SK-N-SH treated with all-trans-retinoic acid at 6 μM for 48 hours (cell line): Measurements from ENCODE around the gene KRTAP1-4.
"Not testable (repeated sequence)": the region's sequence is repeated elsewhere in the genome, so short reads cannot be mapped to it uniquely, and the experiment has no call there.

Experiments used
- ARNTL ChIP-seq: fragments of 450-650 bp; formaldehyde crosslinking; IDR thresholded peaks from 2 replicates; pipeline ENCODE4 v1.5.0; 2020; ENCODE audit warnings: low read depth, mild to moderate bottlenecking, moderate library complexity, borderline replicate concordance
- BACH2 ChIP-seq: fragments of 250-450 bp; sonication (Bioruptor Pico); IDR thresholded peaks from 2 replicates; pipeline ENCODE4 v1.9.0; 2021; ENCODE audit warnings: mild to moderate bottlenecking, borderline replicate concordance
- CSDC2 ChIP-seq: fragments of 250-450 bp; sonication (Bioruptor Pico); IDR thresholded peaks from 2 replicates; pipeline ENCODE4 v1.5.0; 2020; ENCODE audit warnings: mild to moderate bottlenecking, moderate library complexity
- GLIS3 ChIP-seq: fragments of 250-450 bp; sonication (Bioruptor Pico); IDR thresholded peaks from 2 replicates; pipeline ENCODE4 v1.5.0; 2020; ENCODE audit warnings: mild to moderate bottlenecking, moderate library complexity
- ISL1 ChIP-seq: fragments of 250-450 bp; sonication (Bioruptor Pico); IDR thresholded peaks from 2 replicates; pipeline ENCODE4 v2.1.2; 2022; ENCODE audit warnings: mild to moderate bottlenecking, moderate library complexity
- OSR1 ChIP-seq: fragments of 250-450 bp; sonication (Bioruptor Pico); IDR thresholded peaks from 2 replicates; pipeline ENCODE4 v1.8.0; 2022; ENCODE audit warnings: moderate library complexity, mild to moderate bottlenecking, inconsistent platforms
- PATZ1 ChIP-seq: fragments of 250-450 bp; sonication (Bioruptor Pico); IDR thresholded peaks from 2 replicates; pipeline ENCODE4 v1.8.0; 2020; ENCODE audit warnings: mild to moderate bottlenecking, moderate library complexity, borderline replicate concordance
- PPARA ChIP-seq: fragments of 250-450 bp; sonication (Bioruptor Pico); IDR thresholded peaks from 2 replicates; pipeline ENCODE4 v1.5.0; 2020; ENCODE audit warnings: mild to moderate bottlenecking, borderline replicate concordance
- RARB ChIP-seq: fragments of 250-450 bp; sonication (Bioruptor Pico); IDR thresholded peaks from 2 replicates; pipeline ENCODE4 v1.8.0; 2021; ENCODE audit warnings: mild to moderate bottlenecking, moderate library complexity
- TSHZ2 ChIP-seq: fragments of 250-450 bp; sonication (Bioruptor Pico); IDR thresholded peaks from 2 replicates; pipeline ENCODE4 v1.5.0; 2020; ENCODE audit warnings: mild to moderate bottlenecking, moderate library complexity
- ZC3H10 ChIP-seq: fragments of 250-450 bp; sonication (Bioruptor Pico); IDR thresholded peaks from 2 replicates; pipeline ENCODE4 v1.5.1; 2021; ENCODE audit warnings: mild to moderate bottlenecking, moderate library complexity
- ZNF8 ChIP-seq: fragments of 450-650 bp; formaldehyde crosslinking; IDR thresholded peaks from 2 replicates; pipeline ENCODE4 v1.5.0; 2020; ENCODE audit warnings: mild to moderate bottlenecking, moderate library complexity
- TF ChIP-seq, protein P1 (sequence below): fragments of 250-450 bp; sonication (Bioruptor Pico); IDR thresholded peaks from 2 replicates; pipeline ENCODE4 v1.8.0; 2021; ENCODE audit warnings: low read depth, mild to moderate bottlenecking, moderate library complexity, borderline replicate concordance
- TF ChIP-seq, protein P2 (sequence below): fragments of 250-450 bp; sonication (Bioruptor Pico); IDR thresholded peaks from 2 replicates; pipeline ENCODE4 v1.5.1; 2021; ENCODE audit warnings: mild to moderate bottlenecking, moderate library complexity

- not testable (repeated sequence) for TF ChIP-seq ZNF8 (CRISPR knock-in tag); CSDC2 (CRISPR knock-in tag); PPARA (CRISPR knock-in tag); ZC3H10 (CRISPR knock-in tag); ARNTL (CRISPR knock-in tag); OSR1 (CRISPR knock-in tag); PATZ1 (CRISPR knock-in tag); RARB (CRISPR knock-in tag); GLIS3 (CRISPR knock-in tag); TSHZ2; BACH2 (CRISPR knock-in tag); ISL1 (CRISPR knock-in tag)
- TF ChIP-seq, protein P1, sequence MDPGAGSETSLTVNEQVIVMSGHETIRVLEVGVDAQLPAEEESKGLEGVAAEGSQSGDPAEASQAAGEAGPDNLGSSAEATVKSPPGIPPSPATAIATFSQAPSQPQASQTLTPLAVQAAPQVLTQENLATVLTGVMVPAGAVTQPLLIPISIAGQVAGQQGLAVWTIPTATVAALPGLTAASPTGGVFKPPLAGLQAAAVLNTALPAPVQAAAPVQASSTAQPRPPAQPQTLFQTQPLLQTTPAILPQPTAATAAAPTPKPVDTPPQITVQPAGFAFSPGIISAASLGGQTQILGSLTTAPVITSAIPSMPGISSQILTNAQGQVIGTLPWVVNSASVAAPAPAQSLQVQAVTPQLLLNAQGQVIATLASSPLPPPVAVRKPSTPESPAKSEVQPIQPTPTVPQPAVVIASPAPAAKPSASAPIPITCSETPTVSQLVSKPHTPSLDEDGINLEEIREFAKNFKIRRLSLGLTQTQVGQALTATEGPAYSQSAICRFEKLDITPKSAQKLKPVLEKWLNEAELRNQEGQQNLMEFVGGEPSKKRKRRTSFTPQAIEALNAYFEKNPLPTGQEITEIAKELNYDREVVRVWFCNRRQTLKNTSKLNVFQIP (CRISPR knock-in tag) = not testable (repeated sequence)
- TF ChIP-seq, protein P2, sequence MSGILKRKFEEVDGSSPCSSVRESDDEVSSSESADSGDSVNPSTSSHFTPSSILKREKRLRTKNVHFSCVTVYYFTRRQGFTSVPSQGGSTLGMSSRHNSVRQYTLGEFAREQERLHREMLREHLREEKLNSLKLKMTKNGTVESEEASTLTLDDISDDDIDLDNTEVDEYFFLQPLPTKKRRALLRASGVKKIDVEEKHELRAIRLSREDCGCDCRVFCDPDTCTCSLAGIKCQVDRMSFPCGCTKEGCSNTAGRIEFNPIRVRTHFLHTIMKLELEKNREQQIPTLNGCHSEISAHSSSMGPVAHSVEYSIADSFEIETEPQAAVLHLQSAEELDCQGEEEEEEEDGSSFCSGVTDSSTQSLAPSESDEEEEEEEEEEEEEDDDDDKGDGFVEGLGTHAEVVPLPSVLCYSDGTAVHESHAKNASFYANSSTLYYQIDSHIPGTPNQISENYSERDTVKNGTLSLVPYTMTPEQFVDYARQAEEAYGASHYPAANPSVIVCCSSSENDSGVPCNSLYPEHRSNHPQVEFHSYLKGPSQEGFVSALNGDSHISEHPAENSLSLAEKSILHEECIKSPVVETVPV (CRISPR knock-in tag) = not testable (repeated sequence)
Observed at GRCh38 chr17:41054556-41054955, 24.6 kb upstream of the KRTAP1-4 start.
